GM18873 (cell line): ENCODE data around the gene ECHDC1.

Experiments
- ATAC-seq: cut with Tn5 transposase; IDR thresholded peaks from one replicate; pipeline ENCODE4 v1.9.1; 2021; ENCODE audit warnings: mild to moderate bottlenecking, moderate library complexity, moderate number of reproducible peaks; ENCODE audit not compliant: unreplicated experiment, low FRiP score

Gene ECHDC1

DNA sequence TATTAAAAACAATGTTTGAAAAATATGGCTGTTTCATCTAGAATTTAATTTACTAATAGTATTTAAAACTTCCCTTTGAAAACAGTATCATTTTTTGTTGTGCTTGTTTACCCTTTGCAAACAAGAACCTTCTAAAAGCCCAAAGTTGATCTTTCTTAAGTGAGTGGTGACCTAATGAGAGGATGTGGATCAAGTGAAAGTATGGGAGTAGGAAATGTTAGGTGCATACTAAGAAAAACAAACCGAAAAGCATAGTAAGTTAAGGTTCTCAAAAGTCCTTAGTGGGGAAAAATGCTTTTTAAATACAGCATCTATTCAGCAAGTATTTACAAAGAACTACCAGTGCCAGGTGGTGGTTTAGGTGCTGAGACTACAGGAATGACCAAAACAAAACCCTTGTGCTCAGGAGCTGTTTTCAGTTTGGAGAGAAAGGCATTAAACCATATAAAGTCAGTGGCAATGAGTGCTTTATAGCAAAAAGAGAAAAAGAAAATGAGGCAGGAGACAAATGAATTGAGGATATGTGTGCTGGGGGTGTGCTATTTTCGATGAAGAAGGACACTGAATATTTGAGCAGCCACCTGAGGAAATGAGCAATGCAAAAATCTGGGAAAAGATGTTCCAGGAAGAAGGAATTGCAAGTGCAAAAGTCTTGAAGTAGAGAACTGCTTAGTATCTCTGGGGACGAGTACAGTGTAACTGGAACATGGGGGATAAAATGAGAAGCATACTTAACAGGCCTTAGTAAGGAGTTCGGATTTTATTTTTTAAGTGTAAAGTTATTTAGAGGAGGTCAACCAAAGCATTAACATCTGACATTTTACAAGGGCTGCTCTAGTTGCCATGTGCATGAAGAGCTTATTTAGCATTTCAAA is 52.8 kb downstream of the ECHDC1 start:
- no peak for ATAC-seq

DNA sequence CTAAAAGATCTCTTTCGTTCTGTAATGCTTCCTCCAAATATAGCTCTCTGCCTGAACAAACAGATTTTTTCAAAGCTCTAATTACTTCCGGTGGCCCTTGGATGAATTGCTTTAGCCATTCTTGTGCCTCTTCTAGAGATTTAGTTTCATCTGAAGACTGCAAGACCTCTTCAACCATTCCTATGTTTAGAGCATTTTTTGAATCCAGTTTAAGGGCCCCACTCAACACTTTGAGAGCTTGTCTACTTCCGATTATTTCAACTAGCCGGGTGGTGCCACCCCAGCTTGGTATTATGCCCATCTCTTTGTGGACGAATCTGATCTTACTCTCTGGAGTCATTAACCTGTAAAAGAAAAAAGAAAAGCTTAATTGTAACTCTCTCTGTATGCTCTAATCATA is 53.5 kb downstream of the ECHDC1 start:
- no peak for ATAC-seq

DNA sequence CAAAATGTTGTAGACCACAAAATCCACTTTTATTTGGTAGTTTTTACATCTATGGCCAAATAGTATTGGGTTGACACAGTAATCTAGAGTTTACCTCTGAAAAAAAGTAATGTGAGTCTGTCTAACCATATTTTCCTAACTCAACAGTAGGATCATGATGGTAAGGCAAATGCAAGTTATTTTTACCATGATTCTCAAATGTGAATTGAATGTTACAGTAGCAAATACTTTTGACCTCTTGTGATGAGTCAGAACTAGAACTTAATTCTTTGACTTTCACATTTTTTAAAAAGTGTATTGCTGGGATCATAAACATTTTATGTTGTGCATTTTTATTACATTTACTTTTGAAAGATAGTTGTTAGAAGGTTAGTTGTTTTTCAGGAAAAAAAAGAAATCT is 54.7 kb downstream of the ECHDC1 start:
- ATAC-seq, result no peak

DNA sequence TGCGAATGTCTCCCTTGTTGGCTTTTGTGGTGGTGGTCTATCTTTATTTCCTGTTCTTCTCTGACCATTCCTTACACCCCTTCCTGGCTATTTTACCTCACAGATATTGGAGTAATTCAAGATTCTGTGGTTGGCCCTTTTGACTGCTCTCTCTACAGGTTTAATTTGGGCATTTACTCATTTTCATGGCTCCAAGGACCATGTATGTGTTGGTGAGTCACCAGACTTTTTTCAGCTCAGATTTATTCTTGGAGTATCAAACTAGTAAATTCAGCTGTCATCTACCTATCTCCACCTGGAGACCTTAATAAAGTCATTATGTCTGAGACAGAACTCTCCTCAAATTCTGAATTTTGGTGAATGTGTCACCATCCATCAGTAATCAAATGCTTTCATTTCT is 61.2 kb downstream of the ECHDC1 start:
- no peak for ATAC-seq

DNA sequence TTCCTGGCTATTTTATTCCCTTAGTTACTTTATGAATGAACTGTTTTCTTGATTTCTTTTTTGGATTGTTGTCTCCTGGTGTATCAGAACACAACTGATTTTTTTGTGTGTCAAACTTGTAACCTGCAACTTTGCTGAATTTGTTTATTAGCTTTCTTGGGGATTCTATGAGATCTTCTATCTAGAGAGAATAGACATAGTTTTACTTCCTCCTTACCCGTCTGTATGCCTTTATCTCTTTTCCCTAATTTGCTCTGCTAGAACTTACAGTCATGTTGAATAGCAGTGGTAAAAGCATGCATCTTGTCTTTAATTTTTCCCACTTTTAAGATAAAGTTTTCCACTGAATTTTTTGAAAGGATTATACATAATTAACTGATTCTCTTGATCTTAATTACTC is 63.6 kb downstream of the ECHDC1 start:
- no peak for ATAC-seq

DNA sequence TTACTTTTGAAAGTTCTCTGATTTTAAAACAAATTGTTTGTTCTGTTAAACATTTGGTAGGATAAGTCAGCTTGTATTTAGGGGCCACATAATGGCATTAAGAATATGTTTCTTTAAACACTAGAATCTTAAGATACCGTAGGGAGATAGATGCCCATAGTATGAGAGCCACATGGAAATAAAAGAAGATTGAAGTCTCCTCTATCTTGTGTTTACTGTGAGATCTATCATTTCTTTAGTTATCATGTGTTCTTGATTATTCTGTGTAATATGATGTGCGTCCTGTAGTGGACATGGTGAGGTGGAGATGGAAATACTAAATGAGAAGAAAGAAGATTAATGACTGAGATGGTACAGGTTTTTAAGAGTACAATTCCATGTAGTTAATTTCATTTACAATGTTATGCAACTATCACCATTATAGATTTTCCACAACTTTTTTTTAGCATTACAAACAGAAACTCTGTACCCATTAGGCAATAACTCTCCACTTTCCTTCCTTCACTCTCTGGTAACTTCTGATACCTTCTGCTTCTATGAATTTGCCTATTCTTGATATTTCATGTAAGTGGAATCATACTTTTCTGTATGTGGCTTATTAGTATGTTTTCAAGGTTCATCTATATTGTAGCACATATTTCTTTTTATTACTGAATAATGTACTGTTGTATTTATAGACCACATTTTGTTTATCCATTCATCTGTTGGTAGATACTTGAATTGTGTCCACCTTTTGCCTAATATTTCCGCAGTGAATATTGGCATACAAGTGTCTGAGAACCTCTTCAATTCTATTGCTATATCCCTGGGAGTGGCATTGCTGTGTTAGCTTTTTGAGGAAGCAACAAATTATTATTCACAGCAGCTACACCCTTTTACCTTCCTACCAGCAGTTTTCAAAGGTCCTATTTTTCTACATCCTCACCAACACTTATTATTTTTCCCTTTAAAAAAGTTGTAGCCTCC is 65.2 kb downstream of the ECHDC1 start:
- no peak for ATAC-seq

DNA sequence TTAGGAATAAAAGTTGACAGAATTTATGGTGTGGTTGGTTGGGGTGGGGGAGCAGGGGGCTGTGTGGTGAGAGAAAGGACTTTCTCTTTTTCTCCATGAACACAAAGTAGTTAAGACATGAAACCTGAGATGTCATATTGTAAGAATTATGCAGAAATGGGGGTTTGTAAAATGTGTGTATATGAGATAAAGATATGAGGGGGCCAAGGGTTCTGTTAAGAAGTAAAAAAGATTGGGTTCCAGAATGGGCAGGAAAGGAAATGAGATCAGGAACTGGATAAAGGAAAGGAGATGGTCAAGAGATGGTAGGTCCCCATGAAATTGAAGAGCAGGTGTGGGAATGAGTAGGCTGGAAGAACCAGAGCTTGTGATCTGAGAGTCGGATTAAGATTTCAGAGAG is 67.1 kb downstream of the ECHDC1 start:
- ATAC-seq, result no peak

DNA sequence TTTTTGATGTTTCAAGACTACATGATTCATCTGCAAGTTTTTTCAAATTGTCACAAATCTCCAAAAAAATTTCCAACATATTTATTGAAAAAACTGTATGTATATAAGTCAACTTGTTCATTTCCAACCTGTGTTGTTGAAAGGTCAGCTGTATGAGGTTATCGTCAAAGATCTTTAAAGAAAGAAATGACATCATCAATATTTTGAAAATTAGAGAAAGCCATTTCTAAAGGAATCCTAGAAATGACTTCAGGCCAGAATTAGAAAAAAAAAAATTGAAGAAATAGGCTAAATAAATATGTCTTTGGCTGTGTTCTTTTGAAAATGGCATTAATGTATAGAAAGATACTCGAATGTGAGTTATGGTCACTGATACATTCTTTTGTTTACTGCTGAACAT is 69.9 kb downstream of the ECHDC1 start:
- ATAC-seq, result no peak

DNA sequence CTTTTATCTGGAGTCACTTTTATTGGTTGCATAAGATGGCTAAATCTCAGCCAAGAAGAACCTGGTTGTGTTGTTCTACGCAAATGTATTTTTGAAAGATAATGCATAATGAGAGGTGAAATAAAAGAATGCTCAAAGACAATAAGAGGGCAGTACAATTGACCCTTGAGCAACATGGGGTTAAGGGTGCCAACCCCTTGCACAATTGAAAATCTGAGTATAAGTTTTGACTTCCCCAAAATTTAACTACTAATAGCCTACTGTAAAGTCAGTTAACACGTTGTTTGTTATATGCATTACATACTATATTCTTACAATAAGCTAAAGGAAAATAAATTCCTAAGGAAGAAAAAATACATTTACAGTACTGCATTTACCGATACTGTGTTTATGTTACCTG is 70.8 kb downstream of the ECHDC1 start:
- no peak for ATAC-seq

DNA sequence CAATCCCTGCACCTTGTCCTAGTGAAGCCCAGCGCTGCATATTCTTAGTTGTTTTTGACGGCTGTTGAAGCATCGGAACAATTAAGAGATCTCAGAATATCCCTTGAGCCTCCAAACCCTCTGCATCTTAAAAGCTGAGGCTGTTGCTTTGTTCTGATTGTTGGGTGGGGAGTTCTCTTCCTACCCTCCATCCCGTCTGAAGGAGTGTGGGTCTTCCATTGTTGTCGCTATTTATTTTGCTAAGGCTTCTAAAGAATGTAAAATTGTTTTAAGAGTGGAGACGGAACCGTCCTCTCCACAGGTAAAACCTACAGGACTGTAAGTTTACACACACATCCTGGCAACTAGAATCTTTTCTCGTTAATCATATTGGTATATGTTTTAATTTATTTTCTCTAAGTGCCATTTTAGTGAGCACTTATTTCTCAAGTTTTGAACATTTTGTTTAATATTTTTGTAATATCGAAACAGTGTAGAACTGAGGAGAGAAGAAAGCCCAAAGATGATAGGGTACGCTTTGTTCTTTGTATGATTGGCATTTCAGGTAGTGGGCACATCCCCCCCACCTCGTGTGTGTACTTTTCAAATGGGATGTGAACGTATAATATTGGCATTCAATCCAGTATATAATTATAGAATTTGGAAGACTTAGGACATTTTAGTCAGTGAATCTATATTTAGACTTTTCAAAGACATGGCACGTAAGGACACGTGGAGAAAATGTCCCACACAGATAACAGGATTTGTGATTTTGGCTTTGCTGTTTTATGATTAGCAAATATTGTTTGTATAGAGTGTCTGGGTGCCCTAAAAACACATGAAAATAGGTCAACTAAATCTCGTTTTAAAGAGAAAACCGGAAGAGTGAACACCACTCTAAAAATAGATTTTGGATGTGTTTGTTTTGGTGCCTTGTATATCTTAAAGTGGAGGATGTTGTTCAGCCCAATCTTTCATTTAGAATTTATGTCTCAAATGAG is 75.5 kb downstream of the ECHDC1 start:
- no peak for ATAC-seq

DNA sequence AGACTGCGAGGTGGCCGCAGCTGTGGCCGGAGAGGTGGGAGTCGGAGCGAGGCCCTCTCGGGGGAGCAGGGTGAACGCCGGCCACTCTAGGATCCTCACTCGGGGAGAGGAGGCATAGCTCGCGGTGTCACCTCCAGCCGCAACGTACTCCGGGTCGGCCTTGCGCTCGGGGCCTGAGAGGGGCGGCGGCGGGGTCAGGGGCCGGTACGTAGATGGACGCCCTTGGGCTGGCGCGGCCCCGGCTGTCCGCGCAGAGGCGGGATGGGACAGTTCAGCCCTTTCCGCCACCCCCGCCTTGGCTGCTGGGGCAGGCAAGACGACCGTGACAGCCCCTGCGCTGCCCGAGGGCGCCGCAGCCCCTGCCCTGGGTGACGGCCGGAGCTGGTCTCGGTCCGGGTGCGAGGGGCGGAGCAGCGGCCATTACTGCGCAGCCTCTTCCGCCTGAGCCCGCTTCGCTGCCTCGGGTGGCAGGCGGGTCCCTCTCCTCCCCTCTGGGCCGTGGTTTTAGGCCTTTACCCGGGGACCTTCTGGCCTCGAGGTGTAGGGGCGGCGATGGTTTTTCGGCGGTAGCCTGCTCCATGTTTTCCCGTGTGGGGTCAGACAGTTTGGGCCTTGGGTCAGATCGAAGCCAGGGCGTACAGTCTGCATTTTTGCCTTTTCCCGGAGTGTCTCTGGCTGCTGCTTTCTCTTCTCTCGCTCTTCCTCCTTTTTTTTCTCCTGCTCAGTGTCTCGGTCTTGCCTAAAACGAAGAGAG is 76.3 kb downstream of the ECHDC1 start:
- peak; percentile 60 for ATAC-seq

DNA sequence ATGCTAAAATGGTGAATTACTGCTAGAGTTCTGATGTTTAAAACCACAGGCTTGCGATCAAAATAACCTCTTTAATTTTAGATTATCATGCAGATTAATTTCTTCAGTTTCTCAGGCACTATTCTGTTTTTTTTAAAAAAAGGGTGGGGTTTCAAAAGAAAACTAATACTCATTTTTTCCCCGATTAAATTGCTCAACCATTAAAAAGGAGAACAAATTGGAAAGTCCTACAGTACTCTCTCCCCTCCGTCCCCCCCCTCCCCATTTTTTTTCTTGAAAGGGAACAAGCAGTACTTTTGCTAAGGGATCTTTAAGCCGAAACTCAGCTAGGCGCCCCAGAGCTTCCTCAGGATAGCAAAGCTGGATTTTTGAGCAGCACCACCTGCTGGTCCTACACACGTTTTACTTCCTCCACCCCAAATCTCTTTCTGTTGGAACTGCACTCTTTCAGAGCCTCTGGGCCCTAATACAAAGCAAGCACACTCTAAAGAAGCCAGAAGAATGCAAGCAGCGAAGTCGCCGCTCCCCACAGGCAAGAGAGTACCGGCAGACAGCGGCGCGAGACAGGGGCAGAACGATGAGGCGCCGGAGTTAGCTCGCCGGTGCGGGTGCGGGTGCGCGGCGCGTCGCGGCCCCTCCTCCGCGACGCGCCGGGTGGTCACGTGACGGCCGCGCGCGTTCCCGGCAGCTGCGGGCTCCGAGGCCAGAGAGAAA is 77.1 kb downstream of the ECHDC1 start, which contains the start of gene RNF146:
RNF146 (plus strand) TSS at position 687 of the 714 bp plus-strand sequence. CDS start 13,475 bp downstream, outside the sequence.
- ATAC-seq, result peak; percentile 85

DNA sequence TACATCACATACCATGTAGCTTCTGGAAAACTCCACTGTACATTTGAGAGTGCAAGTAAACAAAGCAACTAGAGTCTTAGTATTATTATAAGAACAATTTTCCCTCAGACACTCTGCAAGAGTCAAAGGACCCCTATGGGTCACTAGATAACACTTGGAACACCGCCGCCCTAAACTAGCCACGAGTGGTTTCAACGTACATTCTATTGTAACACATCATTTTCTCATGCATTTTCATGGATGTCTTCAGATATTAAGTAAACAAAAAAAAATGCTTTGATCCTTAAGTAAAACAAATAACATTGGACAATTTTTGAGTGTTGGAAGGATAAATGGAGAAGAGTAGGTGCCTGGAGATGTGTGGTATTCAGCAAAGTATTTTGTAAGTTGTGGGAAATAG is 79.9 kb downstream of the ECHDC1 start:
- ATAC-seq, result no peak

DNA sequence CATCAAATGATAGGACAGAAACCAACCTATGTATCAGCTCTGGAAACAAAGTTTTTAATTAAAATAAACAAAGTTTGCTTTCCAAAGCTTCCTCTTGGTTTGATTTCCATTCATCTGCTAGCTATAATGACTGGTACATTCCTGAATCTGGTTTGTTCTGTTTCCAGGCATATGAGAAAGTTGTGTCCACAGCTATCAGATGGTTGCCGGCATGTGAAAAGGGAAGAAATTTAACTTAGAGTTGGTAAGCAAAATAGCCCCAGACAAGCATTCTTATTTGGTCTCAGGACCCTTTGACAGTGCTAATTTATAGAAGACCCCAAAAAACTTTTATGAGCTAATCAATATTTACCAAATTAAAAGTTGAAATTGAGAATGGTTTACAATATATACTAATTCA is 80.5 kb downstream of the ECHDC1 start:
- no peak for ATAC-seq

DNA sequence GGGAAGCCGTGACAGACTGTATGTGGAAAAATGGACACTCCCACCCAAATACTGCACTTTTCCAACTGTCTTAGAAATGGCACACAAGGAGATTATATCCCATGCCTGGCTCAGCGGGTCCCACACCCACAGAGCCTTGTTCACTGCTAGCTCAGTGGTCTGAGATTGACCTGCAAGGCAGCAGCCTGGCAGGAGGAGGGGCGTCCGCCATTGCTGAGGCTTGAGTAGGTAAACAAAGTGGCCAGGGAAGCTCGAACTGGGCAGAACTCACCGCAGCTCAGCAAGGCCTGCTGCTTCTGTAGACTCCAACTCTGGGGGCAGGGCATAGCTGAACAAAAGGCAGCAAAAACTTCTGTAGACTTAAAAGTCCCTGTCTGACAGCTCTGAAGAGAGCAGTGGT is 88.1 kb downstream of the ECHDC1 start:
- ATAC-seq, result no peak

DNA sequence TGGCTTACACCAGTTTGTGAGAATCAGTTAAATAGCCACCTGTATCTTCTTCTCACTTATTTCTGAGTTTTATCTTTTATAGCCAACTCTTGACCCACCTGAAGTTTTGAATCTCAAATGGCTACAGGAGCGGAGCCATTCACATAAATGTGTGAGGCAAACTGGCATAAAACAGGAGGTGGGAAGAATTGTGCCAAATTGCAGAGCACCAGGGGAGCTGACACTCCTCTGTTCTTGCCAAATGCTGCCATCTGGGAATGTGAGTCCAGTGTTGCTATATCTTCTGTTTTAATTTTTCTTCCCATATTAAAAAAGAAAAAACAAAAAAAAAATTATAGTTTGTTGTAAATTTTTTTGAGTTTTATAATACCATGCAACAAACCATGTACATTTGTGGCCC is 93.8 kb downstream of the ECHDC1 start:
- no peak for ATAC-seq

DNA sequence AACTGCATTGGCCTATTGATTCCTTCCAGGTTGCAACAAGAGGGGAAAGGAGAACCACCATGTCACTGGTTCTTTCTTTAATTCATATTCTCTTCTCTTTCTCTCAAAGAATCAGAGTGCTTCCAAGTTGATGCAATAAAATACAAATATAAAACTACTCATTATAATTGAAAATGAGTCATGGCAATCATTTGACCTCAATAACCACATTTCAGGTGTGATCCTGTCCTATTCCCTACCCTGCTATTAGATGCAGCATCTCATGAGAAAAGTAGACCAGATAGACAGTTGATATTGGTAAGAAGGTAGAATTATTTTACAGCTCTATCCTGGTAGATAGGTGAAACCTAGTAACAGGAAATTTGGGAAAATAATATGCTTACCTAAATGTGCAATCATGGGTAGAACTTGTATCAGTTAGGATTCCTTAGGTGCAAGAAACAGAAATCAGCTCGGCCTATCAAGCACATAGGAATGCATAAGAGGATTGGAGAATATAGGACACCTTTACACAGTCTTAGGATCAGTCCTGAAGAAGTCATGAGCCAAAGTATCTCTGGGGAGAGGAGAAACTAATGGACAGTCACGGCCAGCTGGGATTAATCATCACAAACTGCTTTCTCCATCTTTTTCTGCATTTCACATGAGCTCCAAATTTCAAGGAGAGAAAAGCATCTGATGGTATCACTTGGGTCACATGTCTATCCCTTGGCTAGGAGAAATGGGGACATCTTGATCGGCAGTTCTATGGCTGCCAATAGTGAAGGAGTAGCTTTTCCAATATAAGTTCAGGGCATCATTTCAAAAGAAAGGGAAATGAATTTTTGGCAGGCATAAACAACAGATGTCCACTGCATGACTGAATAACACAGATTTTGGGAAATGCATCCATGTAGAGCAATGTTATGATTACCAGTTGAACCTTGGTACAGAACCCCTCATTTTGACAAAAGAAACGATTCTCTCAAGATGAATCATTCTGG is 96.0 kb downstream of the ECHDC1 start:
- no peak for ATAC-seq

DNA sequence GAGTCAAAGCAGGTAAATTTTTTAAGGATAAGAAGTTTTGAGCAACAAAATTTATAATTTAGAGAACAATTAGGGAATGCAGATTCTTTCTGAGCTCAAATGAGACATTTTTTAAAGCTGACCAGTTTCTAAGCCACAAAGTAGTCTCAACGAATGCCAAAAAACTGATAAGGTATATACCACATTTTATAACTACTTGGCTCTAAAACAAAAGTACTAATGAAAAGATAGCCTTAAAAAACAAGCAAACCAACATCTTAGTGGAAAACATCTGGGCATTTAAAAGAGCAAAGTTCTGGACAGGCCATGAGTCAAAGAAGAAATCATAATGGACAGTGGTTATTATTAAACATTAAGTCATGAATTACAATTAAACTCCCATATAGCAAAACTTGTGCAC is 99.9 kb downstream of the ECHDC1 start:
- no peak for ATAC-seq
